Transverse colon (tissue), 4 donors: Measurements from ENCODE around the gene SRGAP1. TPM values are rescaled to one million over a fixed set of nuclear protein-coding genes. Genes with fewer than 3 reads are reported as not detected.

ENCODE experiments used
- DNase-seq: peaks from one replicate; pipeline ENCODE4 v3.0.0-alpha.2; 2019
- H3K27ac ChIP-seq, 4 donors: fragments of 200-600 bp; sonication (generic); 2 replicates each; pipeline ENCODE4 v1.5.1; 2016 to 2018; ENCODE audit warnings: inconsistent platforms in 4 of 4
- H3K27me3 ChIP-seq: fragments of 200-600 bp; sonication (generic); 2 replicates; pipeline ENCODE4 v1.5.1; 2017; ENCODE audit warnings: inconsistent platforms
- H3K36me3 ChIP-seq, 4 donors: fragments of 200-600 bp; sonication (generic); 2 replicates each; pipeline ENCODE4 v1.5.1; 2017 to 2019; ENCODE audit warnings: inconsistent platforms in 4 of 4
- H3K4me1 ChIP-seq, 4 donors: fragments of 200-600 bp; sonication (generic); 2 replicates each; pipeline ENCODE4 v1.5.1; 2017 to 2020; ENCODE audit warnings: inconsistent platforms in 4 of 4
- H3K4me3 ChIP-seq, 4 donors: fragments of 200-600 bp; sonication (generic); 1 replicate in 1 of 4; 2 replicates in 3 of 4; pipeline versions ENCODE4 v1.5.1 to v1.6.1; 2017 to 2019; ENCODE audit warnings: inconsistent platforms in 4 of 4
- H3K9me3 ChIP-seq, 2 donors: fragments of 200-600 bp; sonication (generic); 2 replicates each; pipeline ENCODE4 v1.5.1; 2017 to 2019; ENCODE audit warnings: inconsistent platforms in 2 of 2
- EP300 ChIP-seq: sonication (generic); formaldehyde crosslinking; IDR thresholded peaks from one replicate; pipeline ENCODE4 v1.6.1; 2017; ENCODE audit warnings: antibody characterized with exemption, low read depth
- POLR2A ChIP-seq: fragments of 450-650 bp; IDR thresholded peaks from one replicate; pipeline ENCODE4 v1.6.1; 2016; ENCODE audit warnings: antibody characterized with exemption, mild to moderate bottlenecking, moderate library complexity
- POLR2AphosphoS5 ChIP-seq, 3 donors: sonication (generic); formaldehyde crosslinking; IDR thresholded peaks; one replicate each; pipeline ENCODE4 v1.6.1; 2016; ENCODE audit warnings: antibody characterized with exemption in 3 of 3
- whole genome bisulfite sequencing, 2 donors: methylation state at CpG; one replicate each; pipeline ENCODE4 v1.1.5; 2018; ENCODE audit warnings: low coverage in 1 of 2; 5-methylcytosine and 5-hydroxymethylcytosine counted together
- in situ Hi-C, 4 donors: fragments of 200-750 bp; cut with MboI; loops; one replicate each; pipeline versions ENCODE4 v1.15.0 to v1.15.1; 2017; ENCODE audit warnings: low sequenced_read_pairs in 3 of 4, low pct_ligation_motif_present in 1 of 4, low pct_unique_long_range_greater_than_20kb in 1 of 4
- intact Hi-C: fragments of 100-400 bp; cut with DNase I; formaldehyde crosslinking; loops from one replicate; pipeline ENCODE4 v1.15.1; 2023; ENCODE audit warnings: low total_unique reads
- total RNA-seq, 4 donors: library from RNA; depleted of rRNA; stranded (reverse); fragments of >200 nt; gene quantifications; one replicate each; pipeline ENCODE4 v1.1.0, GENCODE V29; 2016
- TF ChIP-seq, protein P1 (sequence below), 5 experiments: fragments of 200-600 bp in 3 of 5; fragments of 450-650 bp in 2 of 5; sonication (generic) in 3 of 5; IDR thresholded peaks; 1 replicate in 2 of 5; 2 replicates in 3 of 5; pipeline ENCODE4 v1.5.1; 2016 to 2017; ENCODE audit warnings: antibody characterized with exemption in 5 of 5, inconsistent platforms in 3 of 5, mild to moderate bottlenecking in 2 of 5, moderate library complexity in 1 of 5

SRGAP1 gene
- total RNA-seq, 4 donors from 2014 or later, result 16.0 to 720 (median 51.4) TPM

DNA sequence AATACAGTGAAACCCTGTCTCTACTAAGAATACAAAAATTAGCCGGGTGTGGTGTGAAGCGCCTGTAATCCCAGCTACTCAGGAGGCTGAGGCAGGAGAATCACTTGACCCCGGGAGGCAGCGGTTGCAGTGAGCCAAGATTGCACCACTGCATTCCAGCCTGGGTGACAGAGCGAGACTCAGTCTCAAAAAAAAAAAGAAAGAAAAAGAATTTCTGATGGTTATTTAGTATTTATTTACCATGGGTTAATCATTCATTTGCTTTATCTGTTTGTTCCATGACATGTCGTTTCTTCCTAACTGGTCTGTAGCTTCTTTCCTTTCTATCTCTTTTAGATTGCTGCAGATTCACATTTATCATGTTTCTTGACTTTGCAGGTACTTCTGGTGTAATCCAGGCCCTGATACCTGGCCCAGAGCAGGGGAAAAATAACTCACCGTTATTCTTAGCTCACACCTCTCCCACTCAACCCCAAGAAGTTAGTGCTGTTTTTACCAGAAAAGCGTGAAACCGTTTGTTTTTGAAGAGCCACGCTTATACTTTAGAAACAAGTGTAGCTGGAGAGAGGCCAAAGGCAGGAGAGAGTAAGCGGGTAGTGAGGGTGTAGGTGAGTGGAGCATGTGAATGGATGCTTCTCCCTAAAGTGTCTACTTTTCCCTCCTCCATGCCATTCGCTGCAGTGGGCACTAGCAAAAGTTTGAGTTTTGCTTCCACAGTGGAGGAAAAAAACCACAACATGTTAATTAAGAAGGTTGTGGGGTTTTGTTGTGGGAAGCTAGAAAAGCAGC lies 45.4 kb downstream of the SRGAP1 start:
- H3K36me3 ChIP-seq, result no peaks in the 10 kb centered on the region
- H3K4me3 ChIP-seq, result no peak overlapping the region
- WGBS, 2 donors, result 74 to 92% methylated on average over 11 to 12 of the region's 12 CpGs
- TF ChIP-seq EP300 (no peak), POLR2AphosphoS5 (IDR thresholded peaks at IDR 0.05) (no peak), POLR2A (no peak)
- TF ChIP-seq, protein P1, sequence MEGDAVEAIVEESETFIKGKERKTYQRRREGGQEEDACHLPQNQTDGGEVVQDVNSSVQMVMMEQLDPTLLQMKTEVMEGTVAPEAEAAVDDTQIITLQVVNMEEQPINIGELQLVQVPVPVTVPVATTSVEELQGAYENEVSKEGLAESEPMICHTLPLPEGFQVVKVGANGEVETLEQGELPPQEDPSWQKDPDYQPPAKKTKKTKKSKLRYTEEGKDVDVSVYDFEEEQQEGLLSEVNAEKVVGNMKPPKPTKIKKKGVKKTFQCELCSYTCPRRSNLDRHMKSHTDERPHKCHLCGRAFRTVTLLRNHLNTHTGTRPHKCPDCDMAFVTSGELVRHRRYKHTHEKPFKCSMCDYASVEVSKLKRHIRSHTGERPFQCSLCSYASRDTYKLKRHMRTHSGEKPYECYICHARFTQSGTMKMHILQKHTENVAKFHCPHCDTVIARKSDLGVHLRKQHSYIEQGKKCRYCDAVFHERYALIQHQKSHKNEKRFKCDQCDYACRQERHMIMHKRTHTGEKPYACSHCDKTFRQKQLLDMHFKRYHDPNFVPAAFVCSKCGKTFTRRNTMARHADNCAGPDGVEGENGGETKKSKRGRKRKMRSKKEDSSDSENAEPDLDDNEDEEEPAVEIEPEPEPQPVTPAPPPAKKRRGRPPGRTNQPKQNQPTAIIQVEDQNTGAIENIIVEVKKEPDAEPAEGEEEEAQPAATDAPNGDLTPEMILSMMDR (IDR thresholded peaks at IDR 0.05), result no peak
- intact Hi-C loops, result no loop called here
- in situ Hi-C loops, result no loop called here
- no peaks in the 10 kb centered on the region for H3K27me3 ChIP-seq
- no peak overlapping the region for H3K27ac ChIP-seq
- DNase-seq, result no peak
- no peaks in the 10 kb centered on the region for H3K4me1 ChIP-seq
- H3K9me3 ChIP-seq, result no peaks in the 10 kb centered on the region

DNA sequence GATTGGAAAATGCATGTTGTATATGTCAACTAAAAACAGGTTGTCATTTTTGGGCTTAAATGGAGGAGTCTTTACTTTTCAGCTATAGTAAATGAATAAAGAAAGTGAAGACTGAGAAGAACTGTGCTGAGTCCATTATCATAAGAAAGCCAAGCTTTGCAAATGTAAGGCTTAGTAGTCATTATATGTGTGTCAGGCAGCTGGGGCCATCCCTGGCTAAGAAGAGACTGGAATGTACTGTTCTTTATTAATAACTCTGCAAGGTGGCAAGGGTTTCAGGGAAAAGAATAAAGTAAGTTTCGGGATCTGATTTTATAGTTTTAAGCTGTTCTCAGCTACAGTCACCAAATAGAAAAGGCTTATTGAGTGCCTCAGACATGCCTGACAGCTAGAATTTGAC lies 48.7 kb downstream of the SRGAP1 start:
- intact Hi-C loops (no loop called here), in situ Hi-C loops (no loop called here)
- no peaks in the 10 kb centered on the region for H3K27me3 ChIP-seq
- no peak overlapping the region for H3K27ac ChIP-seq
- 83 to 100% methylated on average over 1 of the region's 1 CpG for WGBS, 2 donors
- TF ChIP-seq, protein P1 (IDR thresholded peaks at IDR 0.05), result no peak
- TF ChIP-seq EP300 (no peak), POLR2AphosphoS5 (IDR thresholded peaks at IDR 0.05) (no peak), POLR2A (no peak)
- H3K4me1 ChIP-seq, result no peaks in the 10 kb centered on the region
- no peak for DNase-seq
- no peak overlapping the region for H3K4me3 ChIP-seq
- H3K36me3 ChIP-seq, result no peaks in the 10 kb centered on the region
- H3K9me3 ChIP-seq, result no peaks in the 10 kb centered on the region

DNA sequence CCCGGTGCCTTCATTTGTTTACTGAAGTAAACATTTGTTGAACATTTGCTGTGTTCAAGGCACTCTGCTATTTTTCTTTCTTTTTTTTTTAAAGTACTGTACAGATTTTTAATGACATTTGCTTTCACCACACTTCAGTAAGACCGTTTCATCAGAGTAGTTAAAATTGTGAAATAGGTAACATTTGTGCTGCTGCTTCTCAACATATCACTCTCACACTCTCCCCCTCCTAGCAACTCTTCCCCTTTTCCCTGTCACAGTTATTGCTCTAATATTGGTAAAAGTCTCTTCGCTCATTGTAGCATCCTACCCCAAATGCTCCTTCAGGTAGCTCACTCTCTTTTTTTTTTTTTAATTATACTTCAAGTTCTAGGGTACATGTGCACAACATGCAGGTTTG lies 49.6 kb downstream of the SRGAP1 start:
- in situ Hi-C loops (no loop called here), intact Hi-C loops (no loop called here)
- WGBS, 2 donors, result 70 to 74% methylated on average over 3 of the region's 3 CpGs
- no peak overlapping the region for H3K4me3 ChIP-seq
- H3K27ac ChIP-seq, result no peak overlapping the region
- H3K27me3 ChIP-seq, result no peaks in the 10 kb centered on the region
- no peak for DNase-seq
- H3K9me3 ChIP-seq, result no peaks in the 10 kb centered on the region
- no peak for TF ChIP-seq POLR2AphosphoS5 (IDR thresholded peaks at IDR 0.05)
- no peak for TF ChIP-seq POLR2A
- TF ChIP-seq, protein P1 (IDR thresholded peaks at IDR 0.05), result no peak
- no peak for TF ChIP-seq EP300
- no peaks in the 10 kb centered on the region for H3K36me3 ChIP-seq
- peaks cover 0 to 5% (median 0%) of the 10 kb centered on the region in 4 donors for H3K4me1 ChIP-seq

DNA sequence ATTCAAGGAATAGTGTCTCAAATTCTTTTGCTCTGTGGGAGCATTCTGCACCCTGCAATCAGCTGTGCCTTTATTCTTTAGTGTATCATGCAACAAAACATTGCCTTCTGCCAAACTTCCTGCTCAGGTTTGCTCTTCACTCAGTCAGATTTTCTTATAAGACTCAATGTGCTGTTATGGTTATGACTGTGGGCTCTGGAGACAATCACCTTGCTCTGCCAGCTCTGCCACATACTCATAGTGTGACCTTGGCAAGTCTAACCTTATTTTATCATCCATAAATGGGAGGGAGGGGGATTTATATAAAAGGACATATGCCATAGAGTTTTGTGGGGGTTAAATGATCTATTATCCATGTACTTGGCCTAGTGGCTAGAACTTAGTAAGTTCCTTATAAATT lies 51.3 kb downstream of the SRGAP1 start:
- no peak for TF ChIP-seq POLR2A
- Histone ChIP-seq H3K27ac (no peak overlapping the region), H3K9me3 (no peaks in the 10 kb centered on the region), H3K36me3 (no peaks in the 10 kb centered on the region), H3K4me1 (peaks cover 1 to 13% (median 5%) of the 10 kb centered on the region in 4 donors), H3K27me3 (no peaks in the 10 kb centered on the region), H3K4me3 (no peak overlapping the region)
- in situ Hi-C loops (no loop called here), intact Hi-C loops (no loop called here)
- no peak for DNase-seq

DNA sequence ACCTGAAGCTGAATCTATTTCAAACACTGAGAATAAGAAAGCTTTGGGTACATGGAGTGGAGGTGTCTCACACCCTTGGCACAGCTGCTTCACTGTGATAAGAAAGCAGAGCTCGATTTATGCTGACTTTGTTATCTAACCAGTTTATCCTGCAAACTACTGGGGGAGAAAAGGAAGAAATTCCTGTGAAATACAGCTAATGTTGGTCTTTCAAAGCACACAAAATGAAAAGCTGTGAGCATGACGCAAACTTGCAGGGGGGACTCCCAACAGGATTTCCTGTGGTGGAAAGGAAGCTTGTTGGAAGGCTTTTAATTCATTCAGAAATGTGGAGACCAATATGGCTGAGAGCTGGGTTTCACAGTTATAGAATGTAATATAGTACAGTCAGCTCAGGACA lies 53.4 kb downstream of the SRGAP1 start:
- H3K4me3 ChIP-seq, result no peak overlapping the region
- peaks cover 6 to 16% (median 10%) of the 10 kb centered on the region in 4 donors for H3K4me1 ChIP-seq
- TF ChIP-seq POLR2A, result no peak
- in situ Hi-C loops (no loop called here), intact Hi-C loops (no loop called here)
- no peaks in the 10 kb centered on the region for H3K27me3 ChIP-seq
- H3K27ac ChIP-seq, result no peak overlapping the region
- no peak for DNase-seq
- no peaks in the 10 kb centered on the region for H3K36me3 ChIP-seq
- 14 to 48% methylated on average over 2 of the region's 2 CpGs for WGBS, 2 donors
- H3K9me3 ChIP-seq, result no peaks in the 10 kb centered on the region
